ENCODE measurements around the gene LLGL2.
"Not testable (repeated sequence)": the region's sequence is repeated elsewhere in the genome, so short reads cannot be mapped to it uniquely, and the experiment has no call there.

The LLGL2 gene

GRCh38 chr17:75592348-75593020 is 67.0 kb downstream of the LLGL2 start:
- TF ChIP-seq SPI1 (IDR thresholded peaks at IDR 0.05; ENCODE audit: low read depth, low read length) (no peak), POU2F2 (IDR thresholded peaks at IDR 0.05; ENCODE audit: low read depth, low read length) (no peak), POLR2A (IDR thresholded peaks at IDR 0.05; ENCODE audit: low read depth, low read length) (no peak), PAX5 (IDR thresholded peaks at IDR 0.05; ENCODE audit: insufficient read depth, low read length, severe bottlenecking) (no peak), POLR2AphosphoS5 (IDR thresholded peaks at IDR 0.05; ENCODE audit: low read depth, low read length) (no peak), TAF1 (IDR thresholded peaks at IDR 0.05; ENCODE audit: low read depth, low read length) (no peak)
- no peak for DNase-seq (ENCODE audit: insufficient read length, low spot score)
- no peak for FAIRE-seq

- not testable (repeated sequence) for FAIRE-seq; DNase-seq (ENCODE audit: insufficient read length, low spot score)
These were observed 67.9 kb downstream of the LLGL2 start for GRCh38 chr17:75593430-75593829.

- FAIRE-seq: no peak
- no peak for DNase-seq (ENCODE audit: insufficient read length, low spot score)
- TF ChIP-seq POLR2A (IDR thresholded peaks at IDR 0.05; ENCODE audit: low read depth, low read length) (no peak), PAX5 (IDR thresholded peaks at IDR 0.05; ENCODE audit: insufficient read depth, low read length, severe bottlenecking) (no peak), TAF1 (IDR thresholded peaks at IDR 0.05; ENCODE audit: low read depth, low read length) (no peak), POU2F2 (IDR thresholded peaks at IDR 0.05; ENCODE audit: low read depth, low read length) (no peak), SPI1 (IDR thresholded peaks at IDR 0.05; ENCODE audit: low read depth, low read length) (no peak), POLR2AphosphoS5 (IDR thresholded peaks at IDR 0.05; ENCODE audit: low read depth, low read length) (no peak)
These were observed 69.2 kb downstream of the LLGL2 start for GRCh38 chr17:75594499-75595283.

GRCh38 chr17:75595284-75595919 is 69.9 kb downstream of the LLGL2 start:
- TF ChIP-seq TAF1 (IDR thresholded peaks at IDR 0.05; ENCODE audit: low read depth, low read length): no peak
- no peak for TF ChIP-seq PAX5 (IDR thresholded peaks at IDR 0.05; ENCODE audit: insufficient read depth, low read length, severe bottlenecking)
- no peak for TF ChIP-seq POLR2A (IDR thresholded peaks at IDR 0.05; ENCODE audit: low read depth, low read length)
- no peak for TF ChIP-seq SPI1 (IDR thresholded peaks at IDR 0.05; ENCODE audit: low read depth, low read length)
- no peak for TF ChIP-seq POLR2AphosphoS5 (IDR thresholded peaks at IDR 0.05; ENCODE audit: low read depth, low read length)
- TF ChIP-seq POU2F2 (IDR thresholded peaks at IDR 0.05; ENCODE audit: low read depth, low read length): no peak
- FAIRE-seq: no peak
- no peak for DNase-seq (ENCODE audit: insufficient read length, low spot score)

GRCh38 chr17:75595920-75596313 is 70.4 kb downstream of the LLGL2 start:
- DNase-seq (ENCODE audit: insufficient read length, low spot score): no peak
- TF ChIP-seq POLR2A (IDR thresholded peaks at IDR 0.05; ENCODE audit: low read depth, low read length) (no peak), POLR2AphosphoS5 (IDR thresholded peaks at IDR 0.05; ENCODE audit: low read depth, low read length) (no peak), POU2F2 (IDR thresholded peaks at IDR 0.05; ENCODE audit: low read depth, low read length) (no peak), TAF1 (IDR thresholded peaks at IDR 0.05; ENCODE audit: low read depth, low read length) (no peak), SPI1 (IDR thresholded peaks at IDR 0.05; ENCODE audit: low read depth, low read length) (no peak), PAX5 (IDR thresholded peaks at IDR 0.05; ENCODE audit: insufficient read depth, low read length, severe bottlenecking) (no peak)
- FAIRE-seq: no peak

GRCh38 chr17:75596320-75597087 is 71.0 kb downstream of the LLGL2 start:
- TF ChIP-seq POLR2A (IDR thresholded peaks at IDR 0.05; ENCODE audit: low read depth, low read length) (no peak), POLR2AphosphoS5 (IDR thresholded peaks at IDR 0.05; ENCODE audit: low read depth, low read length) (no peak), POU2F2 (IDR thresholded peaks at IDR 0.05; ENCODE audit: low read depth, low read length) (no peak), SPI1 (IDR thresholded peaks at IDR 0.05; ENCODE audit: low read depth, low read length) (no peak), PAX5 (IDR thresholded peaks at IDR 0.05; ENCODE audit: insufficient read depth, low read length, severe bottlenecking) (no peak), TAF1 (IDR thresholded peaks at IDR 0.05; ENCODE audit: low read depth, low read length) (no peak)
- DNase-seq (ENCODE audit: insufficient read length, low spot score) (no peak), FAIRE-seq (no peak)

- FAIRE-seq: peak; percentile 90
- no peak for TF ChIP-seq SPI1 (IDR thresholded peaks at IDR 0.05; ENCODE audit: low read depth, low read length)
- TF ChIP-seq POU2F2 (IDR thresholded peaks at IDR 0.05; ENCODE audit: low read depth, low read length): no peak
- TF ChIP-seq PAX5 (IDR thresholded peaks at IDR 0.05; ENCODE audit: insufficient read depth, low read length, severe bottlenecking): no peak
- no peak for TF ChIP-seq TAF1 (IDR thresholded peaks at IDR 0.05; ENCODE audit: low read depth, low read length)
- no peak for TF ChIP-seq POLR2AphosphoS5 (IDR thresholded peaks at IDR 0.05; ENCODE audit: low read depth, low read length)
- no peak for TF ChIP-seq POLR2A (IDR thresholded peaks at IDR 0.05; ENCODE audit: low read depth, low read length)
- peak; percentile 80 for DNase-seq (ENCODE audit: insufficient read length, low spot score)
These were observed 75.8 kb downstream of the LLGL2 start for GRCh38 chr17:75601057-75601987.

GRCh38 chr17:75602644-75603043 is 77.1 kb downstream of the LLGL2 start:
- DNase-seq (ENCODE audit: insufficient read length, low spot score) (no peak), FAIRE-seq (no peak)
- TF ChIP-seq PAX5 (IDR thresholded peaks at IDR 0.05; ENCODE audit: insufficient read depth, low read length, severe bottlenecking): no peak
- no peak for TF ChIP-seq TAF1 (IDR thresholded peaks at IDR 0.05; ENCODE audit: low read depth, low read length)
- no peak for TF ChIP-seq POU2F2 (IDR thresholded peaks at IDR 0.05; ENCODE audit: low read depth, low read length)
- no peak for TF ChIP-seq POLR2A (IDR thresholded peaks at IDR 0.05; ENCODE audit: low read depth, low read length)
- TF ChIP-seq SPI1 (IDR thresholded peaks at IDR 0.05; ENCODE audit: low read depth, low read length): no peak
- no peak for TF ChIP-seq POLR2AphosphoS5 (IDR thresholded peaks at IDR 0.05; ENCODE audit: low read depth, low read length)

Data from GM12891 (cell line).